ENCODE measurements around the gene STK25. TPM values are rescaled to one million over a fixed set of nuclear protein-coding genes. Genes with fewer than 3 reads are reported as not detected.
"Not testable (repeated sequence)": the region's sequence is repeated elsewhere in the genome, so short reads cannot be mapped to it uniquely, and the experiment has no call there.

The STK25 gene
- total and polyA plus RNA-seq, 2 donors (not counting 1 experiment from before 2014, with no cell fraction given), result 183 to 378 TPM

- Mint-ChIP-seq H3K4me1 (no peaks in the 10 kb centered on the region), H3K4me3 (no peak overlapping the region), H3K9me3 (ENCODE audit: insufficient read depth) (no peaks in the 10 kb centered on the region), H3K27ac (no peak overlapping the region), H3K27me3 (no peaks in the 10 kb centered on the region)
- H3K9me3 ChIP-seq (ENCODE audit: control extremely low read depth in 1 of 3, control insufficient read depth in 2 of 3, insufficient read depth in 1 of 3, low read length in 2 of 3), result no peaks in the 10 kb centered on the region
- H2AFZ ChIP-seq (ENCODE audit: insufficient read depth, low read depth, low read length, poor library complexity, severe bottlenecking), result no peak overlapping the region
- no peaks in the 10 kb centered on the region for H3K4me1 ChIP-seq (ENCODE audit: control insufficient read depth in 2 of 2, insufficient read depth in 2 of 2, low read length in 2 of 2)
- no peak overlapping the region for H3K27ac ChIP-seq (ENCODE audit: low read length in 2 of 2)
- TF ChIP-seq EZH2 (IDR thresholded peaks at IDR 0.05; ENCODE audit: borderline replicate concordance, insufficient read depth, low read depth, low read length, poor library complexity, severe bottlenecking), result no peak
- TF ChIP-seq, protein P1, sequence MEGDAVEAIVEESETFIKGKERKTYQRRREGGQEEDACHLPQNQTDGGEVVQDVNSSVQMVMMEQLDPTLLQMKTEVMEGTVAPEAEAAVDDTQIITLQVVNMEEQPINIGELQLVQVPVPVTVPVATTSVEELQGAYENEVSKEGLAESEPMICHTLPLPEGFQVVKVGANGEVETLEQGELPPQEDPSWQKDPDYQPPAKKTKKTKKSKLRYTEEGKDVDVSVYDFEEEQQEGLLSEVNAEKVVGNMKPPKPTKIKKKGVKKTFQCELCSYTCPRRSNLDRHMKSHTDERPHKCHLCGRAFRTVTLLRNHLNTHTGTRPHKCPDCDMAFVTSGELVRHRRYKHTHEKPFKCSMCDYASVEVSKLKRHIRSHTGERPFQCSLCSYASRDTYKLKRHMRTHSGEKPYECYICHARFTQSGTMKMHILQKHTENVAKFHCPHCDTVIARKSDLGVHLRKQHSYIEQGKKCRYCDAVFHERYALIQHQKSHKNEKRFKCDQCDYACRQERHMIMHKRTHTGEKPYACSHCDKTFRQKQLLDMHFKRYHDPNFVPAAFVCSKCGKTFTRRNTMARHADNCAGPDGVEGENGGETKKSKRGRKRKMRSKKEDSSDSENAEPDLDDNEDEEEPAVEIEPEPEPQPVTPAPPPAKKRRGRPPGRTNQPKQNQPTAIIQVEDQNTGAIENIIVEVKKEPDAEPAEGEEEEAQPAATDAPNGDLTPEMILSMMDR (IDR thresholded peaks at IDR 0.05), result no peak
- no peak for DNase-seq
- no peaks in the 10 kb centered on the region for H3K79me2 ChIP-seq (ENCODE audit: control insufficient read depth, insufficient read depth, low read length)
- H3K9ac ChIP-seq (ENCODE audit: low read length), result no peak overlapping the region
- POLR2A ChIA-PET, result no interaction called here
- no peaks in the 10 kb centered on the region for H4K20me1 ChIP-seq (ENCODE audit: control insufficient read depth, insufficient read depth, low read length, poor library complexity, severe bottlenecking)
- intact Hi-C loops (cut with micrococcal nuclease), result no loop called here
- no peak overlapping the region for H3K4me3 ChIP-seq (ENCODE audit: control extremely low read depth in 1 of 5, extremely low read depth in 1 of 5, insufficient read depth in 1 of 5, low read depth in 2 of 5, low read length in 4 of 5)
- no peaks in the 10 kb centered on the region for H3K27me3 ChIP-seq (replicated peaks in 1 of 4; ENCODE audit: control extremely low read depth in 1 of 4, control insufficient read depth in 3 of 4, insufficient read depth in 4 of 4, low read length in 3 of 4)
- ATAC-seq (ENCODE audit: low read depth), result no peak
- WGBS (ENCODE audit: insufficient coverage), result 91% methylated on average over 7 of the region's 11 CpGs
- H3K4me2 ChIP-seq (replicated peaks; ENCODE audit: low read depth, low read length, poor library complexity, severe bottlenecking), result no peak overlapping the region
- CTCF ChIA-PET, result no interaction called here
- H3K36me3 ChIP-seq (replicated peaks in 1 of 2; ENCODE audit: control extremely low read depth in 1 of 2, control insufficient read depth in 1 of 2, extremely low read depth in 1 of 2, insufficient read depth in 2 of 2, low read length in 1 of 2), result no peaks in the 10 kb centered on the region
These were observed 51.8 kb downstream of the STK25 start for GRCh38 chr2:241456546-241456945.

- Mint-ChIP-seq H3K27ac (no peak overlapping the region), H3K27me3 (no peaks in the 10 kb centered on the region), H3K9me3 (ENCODE audit: insufficient read depth) (no peaks in the 10 kb centered on the region), H3K4me3 (no peak overlapping the region), H3K4me1 (no peaks in the 10 kb centered on the region)
- Histone ChIP-seq H3K4me2 (replicated peaks; ENCODE audit: low read depth, low read length, poor library complexity, severe bottlenecking) (no peak overlapping the region), H3K79me2 (ENCODE audit: control insufficient read depth, insufficient read depth, low read length) (no peaks in the 10 kb centered on the region), H3K4me1 (ENCODE audit: control insufficient read depth in 2 of 2, insufficient read depth in 2 of 2, low read length in 2 of 2) (no peaks in the 10 kb centered on the region), H3K9me3 (ENCODE audit: control extremely low read depth in 1 of 3, control insufficient read depth in 2 of 3, insufficient read depth in 1 of 3, low read length in 2 of 3) (no peaks in the 10 kb centered on the region), H2AFZ (ENCODE audit: insufficient read depth, low read depth, low read length, poor library complexity, severe bottlenecking) (no peak overlapping the region), H3K9ac (ENCODE audit: low read length) (no peak overlapping the region), H3K27me3 (replicated peaks in 1 of 4; ENCODE audit: control extremely low read depth in 1 of 4, control insufficient read depth in 3 of 4, insufficient read depth in 4 of 4, low read length in 3 of 4) (no peaks in the 10 kb centered on the region), H3K4me3 (ENCODE audit: control extremely low read depth in 1 of 5, extremely low read depth in 1 of 5, insufficient read depth in 1 of 5, low read depth in 2 of 5, low read length in 4 of 5) (no peak overlapping the region), H3K27ac (ENCODE audit: low read length in 2 of 2) (no peak overlapping the region), H4K20me1 (ENCODE audit: control insufficient read depth, insufficient read depth, low read length, poor library complexity, severe bottlenecking) (no peaks in the 10 kb centered on the region), H3K36me3 (replicated peaks in 1 of 2; ENCODE audit: control extremely low read depth in 1 of 2, control insufficient read depth in 1 of 2, extremely low read depth in 1 of 2, insufficient read depth in 2 of 2, low read length in 1 of 2) (no peaks in the 10 kb centered on the region)
- no peak for ATAC-seq (ENCODE audit: low read depth)
- ChIA-PET CTCF (no interaction called here), POLR2A (no interaction called here)
- TF ChIP-seq EZH2 (IDR thresholded peaks at IDR 0.05; ENCODE audit: borderline replicate concordance, insufficient read depth, low read depth, low read length, poor library complexity, severe bottlenecking), result no peak
- TF ChIP-seq, protein P1 (IDR thresholded peaks at IDR 0.05), result no peak
- intact Hi-C loops (cut with micrococcal nuclease), result no loop called here
- 100% methylated on average over 1 of the region's 3 CpGs for WGBS (ENCODE audit: insufficient coverage)
- DNase-seq, result no peak
These were observed 53.4 kb downstream of the STK25 start for GRCh38 chr2:241454837-241455485.

DNA sequence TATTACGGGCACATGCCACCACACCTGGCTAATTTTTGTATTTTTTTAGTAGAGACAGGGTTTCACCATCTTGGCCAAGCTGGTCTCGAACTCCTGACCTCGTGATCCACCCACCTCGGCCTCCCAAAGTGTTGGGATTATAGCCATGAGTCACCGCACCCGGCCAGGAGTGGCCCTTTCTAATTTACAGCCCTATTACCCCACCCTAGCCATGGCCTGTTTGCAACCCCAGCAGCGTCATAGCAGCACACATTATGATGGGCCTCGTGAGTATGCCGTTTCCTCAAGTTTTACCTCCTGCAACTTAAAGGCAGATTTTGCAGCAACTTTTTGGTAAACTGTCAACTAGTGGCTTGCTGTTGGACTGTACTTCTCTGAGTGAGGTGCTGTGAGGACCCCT is 54.5 kb downstream of the STK25 start:
- H3K27me3 Mint-ChIP-seq; H3K4me3 Mint-ChIP-seq; H3K27ac ChIP-seq (ENCODE audit: low read length in 2 of 2); H3K27ac Mint-ChIP-seq; H3K9me3 ChIP-seq (ENCODE audit: control extremely low read depth in 1 of 3, control insufficient read depth in 2 of 3, insufficient read depth in 1 of 3, low read length in 2 of 3); H3K9me3 Mint-ChIP-seq (ENCODE audit: insufficient read depth); H2AFZ ChIP-seq (ENCODE audit: insufficient read depth, low read depth, low read length, poor library complexity, severe bottlenecking); H3K4me3 ChIP-seq (ENCODE audit: control extremely low read depth in 1 of 5, extremely low read depth in 1 of 5, insufficient read depth in 1 of 5, low read depth in 2 of 5, low read length in 4 of 5); POLR2A ChIA-PET; H3K27me3 ChIP-seq (replicated peaks in 1 of 4; ENCODE audit: control extremely low read depth in 1 of 4, control insufficient read depth in 3 of 4, insufficient read depth in 4 of 4, low read length in 3 of 4); H3K4me1 Mint-ChIP-seq; CTCF ChIA-PET; H3K4me1 ChIP-seq (ENCODE audit: control insufficient read depth in 2 of 2, insufficient read depth in 2 of 2, low read length in 2 of 2); ATAC-seq (ENCODE audit: low read depth); H3K9ac ChIP-seq (ENCODE audit: low read length); intact Hi-C loops (cut with micrococcal nuclease); DNase-seq; H4K20me1 ChIP-seq (ENCODE audit: control insufficient read depth, insufficient read depth, low read length, poor library complexity, severe bottlenecking); H3K4me2 ChIP-seq (replicated peaks; ENCODE audit: low read depth, low read length, poor library complexity, severe bottlenecking); H3K79me2 ChIP-seq (ENCODE audit: control insufficient read depth, insufficient read depth, low read length); H3K36me3 ChIP-seq (replicated peaks in 1 of 2; ENCODE audit: control extremely low read depth in 1 of 2, control insufficient read depth in 1 of 2, extremely low read depth in 1 of 2, insufficient read depth in 2 of 2, low read length in 1 of 2): not testable (repeated sequence)
- 96% methylated on average over 6 of the region's 9 CpGs for WGBS (ENCODE audit: insufficient coverage)
